ENCODE data around the gene LURAP1L.

Gene LURAP1L

GRCh38 chr9:12843735-12844134 lies 68.9 kb downstream of the LURAP1L start:
- Histone ChIP-seq H3K9ac (ENCODE audit: low read depth, low read length) (no peak overlapping the region), H3K4me1 (ENCODE audit: control insufficient read depth, insufficient read depth, low read length) (no peaks in the 10 kb centered on the region), H3K4me2 (ENCODE audit: low read length) (no peak overlapping the region), H3K27me3 (ENCODE audit: control insufficient read depth, insufficient read depth, low read length) (no peaks in the 10 kb centered on the region), H3K36me3 (ENCODE audit: insufficient read depth, low read length) (no peaks in the 10 kb centered on the region), H3K4me3 (ENCODE audit: low read length) (no peak overlapping the region), H3K9me3 (replicated peaks; ENCODE audit: low read length) (no peaks in the 10 kb centered on the region)

- Histone ChIP-seq H3K9me3 (replicated peaks; ENCODE audit: low read length) (no peaks in the 10 kb centered on the region), H3K36me3 (ENCODE audit: insufficient read depth, low read length) (no peaks in the 10 kb centered on the region), H3K4me1 (ENCODE audit: control insufficient read depth, insufficient read depth, low read length) (no peaks in the 10 kb centered on the region), H3K27me3 (ENCODE audit: control insufficient read depth, insufficient read depth, low read length) (no peaks in the 10 kb centered on the region), H3K9ac (ENCODE audit: low read depth, low read length) (no peak overlapping the region), H3K4me2 (ENCODE audit: low read length) (no peak overlapping the region), H3K4me3 (ENCODE audit: low read length) (no peak overlapping the region)
Observed at GRCh38 chr9:12846035-12846434, 71.2 kb downstream of the LURAP1L start.

- H3K4me3 ChIP-seq (ENCODE audit: low read length) = no peak overlapping the region
- no peak overlapping the region for H3K9ac ChIP-seq (ENCODE audit: low read depth, low read length)
Observed at GRCh38 chr9:12847561-12847960, 72.7 kb downstream of the LURAP1L start.

GRCh38 chr9:12849486-12850003 lies 74.7 kb downstream of the LURAP1L start:
- Histone ChIP-seq H3K4me2 (ENCODE audit: low read length) (no peak overlapping the region), H3K9me3 (replicated peaks; ENCODE audit: low read length) (no peaks in the 10 kb centered on the region), H3K4me1 (ENCODE audit: control insufficient read depth, insufficient read depth, low read length) (no peaks in the 10 kb centered on the region), H3K36me3 (ENCODE audit: insufficient read depth, low read length) (no peaks in the 10 kb centered on the region), H3K4me3 (ENCODE audit: low read length) (no peak overlapping the region), H3K27me3 (ENCODE audit: control insufficient read depth, insufficient read depth, low read length) (no peaks in the 10 kb centered on the region), H3K9ac (ENCODE audit: low read depth, low read length) (no peak overlapping the region)

More at GRCh38 chr9:12847561-12847960, 72.7 kb downstream of the LURAP1L start:
- no peaks in the 10 kb centered on the region for H3K36me3 ChIP-seq (ENCODE audit: insufficient read depth, low read length)
- H3K4me1 ChIP-seq (ENCODE audit: control insufficient read depth, insufficient read depth, low read length) = no peaks in the 10 kb centered on the region
- H3K27me3 ChIP-seq (ENCODE audit: control insufficient read depth, insufficient read depth, low read length) = no peaks in the 10 kb centered on the region
- H3K9me3 ChIP-seq (replicated peaks; ENCODE audit: low read length) = no peaks in the 10 kb centered on the region
- no peak overlapping the region for H3K4me2 ChIP-seq (ENCODE audit: low read length)

- Histone ChIP-seq H3K36me3 (ENCODE audit: insufficient read depth, low read length) (no peaks in the 10 kb centered on the region), H3K4me1 (ENCODE audit: control insufficient read depth, insufficient read depth, low read length) (no peaks in the 10 kb centered on the region), H3K4me2 (ENCODE audit: low read length) (no peak overlapping the region), H3K4me3 (ENCODE audit: low read length) (no peak overlapping the region), H3K9me3 (replicated peaks; ENCODE audit: low read length) (no peaks in the 10 kb centered on the region), H3K9ac (ENCODE audit: low read depth, low read length) (no peak overlapping the region), H3K27me3 (ENCODE audit: control insufficient read depth, insufficient read depth, low read length) (no peaks in the 10 kb centered on the region)
Observed at GRCh38 chr9:12851341-12852090, 76.7 kb downstream of the LURAP1L start.

GRCh38 chr9:12853051-12853450 lies 78.2 kb downstream of the LURAP1L start:
- Histone ChIP-seq H3K9ac (ENCODE audit: low read depth, low read length) (no peak overlapping the region), H3K4me3 (ENCODE audit: low read length) (no peak overlapping the region), H3K36me3 (ENCODE audit: insufficient read depth, low read length) (no peaks in the 10 kb centered on the region), H3K9me3 (replicated peaks; ENCODE audit: low read length) (no peaks in the 10 kb centered on the region), H3K4me1 (ENCODE audit: control insufficient read depth, insufficient read depth, low read length) (no peaks in the 10 kb centered on the region), H3K27me3 (ENCODE audit: control insufficient read depth, insufficient read depth, low read length) (no peaks in the 10 kb centered on the region), H3K4me2 (ENCODE audit: low read length) (no peak overlapping the region)

GRCh38 chr9:12854221-12854620 lies 79.4 kb downstream of the LURAP1L start:
- no peaks in the 10 kb centered on the region for H3K9me3 ChIP-seq (replicated peaks; ENCODE audit: low read length)
- H3K4me1 ChIP-seq (ENCODE audit: control insufficient read depth, insufficient read depth, low read length) = peaks cover 4% of the 10 kb centered on the region
- no peak overlapping the region for H3K4me2 ChIP-seq (ENCODE audit: low read length)
- H3K9ac ChIP-seq (ENCODE audit: low read depth, low read length) = no peak overlapping the region
- no peaks in the 10 kb centered on the region for H3K27me3 ChIP-seq (ENCODE audit: control insufficient read depth, insufficient read depth, low read length)
- H3K4me3 ChIP-seq (ENCODE audit: low read length) = no peak overlapping the region
- no peaks in the 10 kb centered on the region for H3K36me3 ChIP-seq (ENCODE audit: insufficient read depth, low read length)

GRCh38 chr9:12855066-12855465 lies 80.2 kb downstream of the LURAP1L start:
- Histone ChIP-seq H3K36me3 (ENCODE audit: insufficient read depth, low read length) (no peaks in the 10 kb centered on the region), H3K4me2 (ENCODE audit: low read length) (no peak overlapping the region), H3K4me3 (ENCODE audit: low read length) (no peak overlapping the region), H3K9me3 (replicated peaks; ENCODE audit: low read length) (no peaks in the 10 kb centered on the region), H3K9ac (ENCODE audit: low read depth, low read length) (no peak overlapping the region), H3K4me1 (ENCODE audit: control insufficient read depth, insufficient read depth, low read length) (peaks cover 8% of the 10 kb centered on the region), H3K27me3 (ENCODE audit: control insufficient read depth, insufficient read depth, low read length) (no peaks in the 10 kb centered on the region)

- H3K27me3 ChIP-seq (ENCODE audit: control insufficient read depth, insufficient read depth, low read length) = no peaks in the 10 kb centered on the region
- peaks cover 16% of the 10 kb centered on the region for H3K4me1 ChIP-seq (ENCODE audit: control insufficient read depth, insufficient read depth, low read length)
- no peak overlapping the region for H3K4me2 ChIP-seq (ENCODE audit: low read length)
- no peak overlapping the region for H3K9ac ChIP-seq (ENCODE audit: low read depth, low read length)
- no peaks in the 10 kb centered on the region for H3K9me3 ChIP-seq (replicated peaks; ENCODE audit: low read length)
- no peak overlapping the region for H3K4me3 ChIP-seq (ENCODE audit: low read length)
- H3K36me3 ChIP-seq (ENCODE audit: insufficient read depth, low read length) = no peaks in the 10 kb centered on the region
Observed at GRCh38 chr9:12856603-12857002, 81.8 kb downstream of the LURAP1L start.

GRCh38 chr9:12859704-12860251 lies 85.0 kb downstream of the LURAP1L start:
- H3K9ac ChIP-seq (ENCODE audit: low read depth, low read length) = peak overlapping the region; percentile 46
- no peaks in the 10 kb centered on the region for H3K9me3 ChIP-seq (replicated peaks; ENCODE audit: low read length)
- H3K4me3 ChIP-seq (ENCODE audit: low read length) = peak overlapping the region; percentile 55
- no peaks in the 10 kb centered on the region for H3K36me3 ChIP-seq (ENCODE audit: insufficient read depth, low read length)
- peak overlapping the region; percentile 69 for H3K4me2 ChIP-seq (ENCODE audit: low read length)
- H3K4me1 ChIP-seq (ENCODE audit: control insufficient read depth, insufficient read depth, low read length) = peaks cover 16% of the 10 kb centered on the region
- no peaks in the 10 kb centered on the region for H3K27me3 ChIP-seq (ENCODE audit: control insufficient read depth, insufficient read depth, low read length)

GRCh38 chr9:12860998-12861397 lies 86.2 kb downstream of the LURAP1L start:
- no peaks in the 10 kb centered on the region for H3K9me3 ChIP-seq (replicated peaks; ENCODE audit: low read length)
- no peak overlapping the region for H3K4me2 ChIP-seq (ENCODE audit: low read length)
- no peak overlapping the region for H3K4me3 ChIP-seq (ENCODE audit: low read length)
- H3K9ac ChIP-seq (ENCODE audit: low read depth, low read length) = no peak overlapping the region
- H3K4me1 ChIP-seq (ENCODE audit: control insufficient read depth, insufficient read depth, low read length) = peaks cover 16% of the 10 kb centered on the region
- H3K36me3 ChIP-seq (ENCODE audit: insufficient read depth, low read length) = no peaks in the 10 kb centered on the region
- no peaks in the 10 kb centered on the region for H3K27me3 ChIP-seq (ENCODE audit: control insufficient read depth, insufficient read depth, low read length)
